H9 (cell line): ENCODE measurements around the gene KCNJ15. TPM values are rescaled to one million over a fixed set of nuclear protein-coding genes. Genes with fewer than 3 reads are reported as not detected.
A peak's percentile ranks its signal among the peaks of the same experiment; 100 is the strongest.

ENCODE experiments used
- DNase-seq: peaks from one replicate; pipeline ENCODE4 v3.0.0-alpha.2; 2017
- H2AFZ ChIP-seq: one replicate; pipeline ENCODE4 v1.6.1; 2013; ENCODE audit warnings: mild to moderate bottlenecking, low read length, control low read depth, moderate library complexity
- H2AK5ac ChIP-seq: 2 replicates; pipeline ENCODE4 v1.6.1; 2013; ENCODE audit warnings: low read length, control low read depth, mixed read lengths; ENCODE audit not compliant: insufficient read length
- H2BK120ac ChIP-seq: one replicate; pipeline ENCODE4 v1.6.1; 2013; ENCODE audit warnings: low read depth, mild to moderate bottlenecking, low read length, control low read depth, inconsistent platforms; ENCODE audit not compliant: poor library complexity, severe bottlenecking
- H2BK12ac ChIP-seq: 2 replicates; pipeline ENCODE4 v1.6.1; 2013; ENCODE audit warnings: low read length, control low read depth, mixed read lengths, low read depth; ENCODE audit not compliant: insufficient read length
- H2BK15ac ChIP-seq: 2 replicates; pipeline ENCODE4 v1.6.1; 2013; ENCODE audit warnings: low read depth, low read length, control low read depth
- H2BK20ac ChIP-seq: one replicate; pipeline ENCODE4 v1.6.1; 2013; ENCODE audit warnings: low read depth, mild to moderate bottlenecking, low read length, control low read depth, inconsistent platforms; ENCODE audit not compliant: poor library complexity, severe bottlenecking
- H2BK5ac ChIP-seq: 2 replicates; pipeline ENCODE4 v1.6.1; 2013; ENCODE audit warnings: low read length, control low read depth, mixed read lengths; ENCODE audit not compliant: insufficient read length
- H3K14ac ChIP-seq: 2 replicates; pipeline ENCODE4 v1.6.1; 2013; ENCODE audit warnings: low read length, control low read depth; ENCODE audit not compliant: insufficient read depth
- H3K18ac ChIP-seq: 2 replicates; pipeline ENCODE4 v1.6.1; 2013; ENCODE audit warnings: low read depth, mild to moderate bottlenecking, mixed read lengths, low read length, control low read depth; ENCODE audit not compliant: insufficient read length
- H3K23ac ChIP-seq: 2 replicates; pipeline ENCODE4 v1.6.1; 2013; ENCODE audit warnings: low read length, control low read depth, mixed read lengths, low read depth; ENCODE audit not compliant: insufficient read length
- H3K23me2 ChIP-seq: 2 replicates; pipeline ENCODE4 v1.6.1; 2013; ENCODE audit warnings: low read depth, mild to moderate bottlenecking, mixed read lengths, low read length, control low read depth; ENCODE audit not compliant: insufficient read length, poor library complexity, severe bottlenecking
- H3K27ac ChIP-seq: 2 replicates; pipeline ENCODE4 v1.5.1; 2013; ENCODE audit warnings: low read length, control low read depth, mixed read lengths, low read depth; ENCODE audit not compliant: insufficient read length
- H3K27me3 ChIP-seq: 2 replicates; pipeline ENCODE4 v1.6.1; 2013; ENCODE audit warnings: low read length, control low read depth, inconsistent platforms; ENCODE audit not compliant: insufficient read depth
- H3K4ac ChIP-seq: 2 replicates; pipeline ENCODE4 v1.6.1; 2013; ENCODE audit warnings: low read depth, mild to moderate bottlenecking, control low read depth, inconsistent platforms, low read length, moderate library complexity
- H3K4me1 ChIP-seq: 2 replicates; pipeline ENCODE4 v1.6.1; 2013; ENCODE audit warnings: low read length, control low read depth, inconsistent platforms; ENCODE audit not compliant: insufficient read depth
- H3K4me2 ChIP-seq: 2 replicates; pipeline ENCODE4 v1.6.1; 2013; ENCODE audit warnings: low read length, control low read depth, mixed read lengths; ENCODE audit not compliant: insufficient read length, insufficient read depth
- H3K56ac ChIP-seq: 2 replicates; pipeline ENCODE4 v1.6.1; 2013; ENCODE audit warnings: low read depth, mild to moderate bottlenecking, mixed read lengths, low read length, control low read depth; ENCODE audit not compliant: insufficient read length
- H3K79me1 ChIP-seq: 2 replicates; pipeline ENCODE4 v1.6.1; 2013; ENCODE audit warnings: low read depth, mild to moderate bottlenecking, moderate library complexity, low read length, control low read depth, inconsistent platforms; ENCODE audit not compliant: insufficient read depth, poor library complexity, severe bottlenecking
- H3K79me2 ChIP-seq: 2 replicates; pipeline ENCODE4 v1.6.1; 2013; ENCODE audit warnings: low read length, control low read depth, inconsistent platforms; ENCODE audit not compliant: insufficient read depth
- H3K9ac ChIP-seq: 2 replicates; pipeline ENCODE4 v1.6.1; 2013; ENCODE audit warnings: low read length, control low read depth, mixed read lengths; ENCODE audit not compliant: insufficient read length; ENCODE audit errors: extremely low read depth
- H3K9me3 ChIP-seq: one replicate; pipeline ENCODE4 v1.6.1; 2013; ENCODE audit warnings: low read depth, low read length, inconsistent platforms; ENCODE audit not compliant: control insufficient read depth
- H3T11ph ChIP-seq: one replicate; pipeline ENCODE4 v1.6.1; 2013; ENCODE audit warnings: mild to moderate bottlenecking, low read length, control low read depth, inconsistent platforms
- H4K20me1 ChIP-seq: one replicate; pipeline ENCODE4 v1.6.1; 2013; ENCODE audit not compliant: control insufficient read depth, insufficient read length, insufficient read depth
- H4K5ac ChIP-seq: 2 replicates; pipeline ENCODE4 v1.6.1; 2013; ENCODE audit warnings: low read depth, mild to moderate bottlenecking, mixed read lengths, low read length, control low read depth; ENCODE audit not compliant: insufficient read length
- H4K8ac ChIP-seq: replicated peaks from 2 replicates; pipeline ENCODE4 v1.6.1; 2013; ENCODE audit warnings: low read length, control low read depth, mixed read lengths, low read depth; ENCODE audit not compliant: insufficient read length
- H4K91ac ChIP-seq: 2 replicates; pipeline ENCODE4 v1.6.1; 2013; ENCODE audit warnings: low read depth, mild to moderate bottlenecking, moderate library complexity, mixed read lengths, low read length, control low read depth; ENCODE audit not compliant: insufficient read length
- H3K27ac Mint-ChIP-seq, 3 experiments: 2 replicates in 2 of 3; 3 replicates in 1 of 3; pipeline ENCODE4 v1.8.0; 2020 to 2021; ENCODE audit warnings: mixed read lengths in 3 of 3, mild to moderate bottlenecking in 1 of 3, moderate library complexity in 1 of 3
- H3K27me3 Mint-ChIP-seq: 2 replicates; pipeline ENCODE4 v1.8.0; 2021; ENCODE audit warnings: low read depth, mild to moderate bottlenecking, moderate library complexity, mixed read lengths
- H3K36me3 Mint-ChIP-seq, 3 experiments: 2 replicates in 2 of 3; 3 replicates in 1 of 3; pipeline ENCODE4 v1.8.0; 2020 to 2021; ENCODE audit warnings: low read depth in 3 of 3, mixed read lengths in 3 of 3; ENCODE audit not compliant: insufficient read depth in 1 of 3
- H3K4me1 Mint-ChIP-seq, 2 experiments: 2 replicates each; pipeline ENCODE4 v1.8.0; 2020; ENCODE audit warnings: mixed read lengths in 2 of 2
- H3K4me3 Mint-ChIP-seq, 2 experiments: 2 replicates in 1 of 2; 3 replicates in 1 of 2; pipeline ENCODE4 v1.8.0; 2020 to 2021; ENCODE audit warnings: mild to moderate bottlenecking in 2 of 2, mixed read lengths in 2 of 2, moderate library complexity in 1 of 2
- H3K9me3 Mint-ChIP-seq, 2 experiments: 2 replicates in 1 of 2; 3 replicates in 1 of 2; pipeline ENCODE4 v1.8.0; 2020; ENCODE audit warnings: mild to moderate bottlenecking in 2 of 2, mixed read lengths in 2 of 2, moderate library complexity in 1 of 2
- WGBS: extraction: QIAGEN DNeasy Blood & Tissue Kit; methylation state at CpG from one replicate; pipeline ENCODE4 v1.1.7; 2013; ENCODE audit warnings: missing lambda C conversion rate, low lambda C conversion rate, mixed read lengths; ENCODE audit not compliant: insufficient read length; ENCODE audit errors: extremely low coverage; 5-methylcytosine and 5-hydroxymethylcytosine counted together
- total RNA-seq: library from RNA; stranded (reverse); gene quantifications from 2 replicates; pipeline ENCODE4 v1.2.1, GENCODE V29; 2021
- TF ChIP-seq, protein P1 (sequence below): fragments of 200-600 bp; sonication (generic); conservative IDR thresholded peaks from 3 replicates; pipeline ENCODE4 v1.8.0; 2021; ENCODE audit warnings: antibody characterized with exemption, mild to moderate bottlenecking

Gene KCNJ15
- total RNA-seq, 1 experiment from 2014 or later: not detected

DNA sequence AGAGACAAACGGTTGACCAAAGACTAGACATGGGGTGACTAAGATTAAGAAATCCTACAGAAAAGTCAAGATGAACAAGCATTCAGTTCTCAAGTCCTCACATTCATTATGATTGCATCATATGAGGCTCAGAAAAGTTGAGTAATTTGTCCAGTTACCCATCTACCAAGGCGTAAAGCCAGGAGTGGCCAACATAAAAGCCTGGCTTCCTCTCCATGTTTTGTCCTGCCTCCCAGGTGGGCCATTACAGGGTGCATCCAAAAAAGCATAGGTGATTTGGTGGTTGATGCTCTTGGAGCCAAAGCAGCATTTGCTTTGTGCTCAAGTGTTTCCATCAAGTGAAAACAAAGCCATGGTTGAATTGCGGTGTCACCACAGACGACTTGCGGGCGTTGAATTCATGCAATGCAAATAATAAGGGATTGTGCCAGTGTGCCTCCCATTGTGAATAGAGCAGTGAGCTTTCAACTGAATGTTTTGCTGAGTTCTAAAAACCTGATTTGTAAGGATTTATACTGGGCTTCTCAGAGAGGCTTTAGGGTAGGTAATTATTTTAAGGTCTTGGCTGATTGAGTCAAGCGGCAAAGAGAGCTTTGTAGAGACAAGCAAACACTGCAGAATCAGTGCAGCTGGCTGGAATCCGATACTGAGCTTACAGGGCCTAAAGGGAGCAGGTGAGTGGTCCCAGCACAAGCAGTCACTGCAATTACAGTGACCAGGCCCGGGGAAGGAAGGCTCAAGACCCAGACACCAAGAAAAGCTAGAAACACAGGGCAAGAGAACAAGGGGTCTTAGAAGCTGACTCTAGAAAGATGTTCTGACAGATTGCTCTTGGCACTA lies 54.1 kb downstream of the KCNJ15 start:
- Histone ChIP-seq H4K8ac (no peak overlapping the region), H3K4me2 (no peak overlapping the region), H3K27ac (no peak overlapping the region), H2BK5ac (no peak overlapping the region), H3K27me3 (no peaks in the 10 kb centered on the region; the same call in 1 of the 2 replicates), H3K79me2 (no peaks in the 10 kb centered on the region), H3K23ac (no peak overlapping the region), H3K23me2 (no peaks in the 10 kb centered on the region), H2BK120ac (no peak overlapping the region), H3T11ph (no peak overlapping the region), H2BK15ac (no peak overlapping the region), H3K18ac (no peak overlapping the region), H3K14ac (no peak overlapping the region), H4K20me1 (no peaks in the 10 kb centered on the region), H2BK20ac (no peak overlapping the region), H4K5ac (no peak overlapping the region), H3K79me1 (no peaks in the 10 kb centered on the region), H3K4me1 (no peaks in the 10 kb centered on the region), H2AFZ (no peak overlapping the region), H3K9me3 (no peaks in the 10 kb centered on the region), H4K91ac (no peak overlapping the region), H3K9ac (no peak overlapping the region), H3K4ac (no peak overlapping the region), H2AK5ac (no peak overlapping the region), H2BK12ac (no peak overlapping the region), H3K56ac (no peak overlapping the region)
- TF ChIP-seq, protein P1, sequence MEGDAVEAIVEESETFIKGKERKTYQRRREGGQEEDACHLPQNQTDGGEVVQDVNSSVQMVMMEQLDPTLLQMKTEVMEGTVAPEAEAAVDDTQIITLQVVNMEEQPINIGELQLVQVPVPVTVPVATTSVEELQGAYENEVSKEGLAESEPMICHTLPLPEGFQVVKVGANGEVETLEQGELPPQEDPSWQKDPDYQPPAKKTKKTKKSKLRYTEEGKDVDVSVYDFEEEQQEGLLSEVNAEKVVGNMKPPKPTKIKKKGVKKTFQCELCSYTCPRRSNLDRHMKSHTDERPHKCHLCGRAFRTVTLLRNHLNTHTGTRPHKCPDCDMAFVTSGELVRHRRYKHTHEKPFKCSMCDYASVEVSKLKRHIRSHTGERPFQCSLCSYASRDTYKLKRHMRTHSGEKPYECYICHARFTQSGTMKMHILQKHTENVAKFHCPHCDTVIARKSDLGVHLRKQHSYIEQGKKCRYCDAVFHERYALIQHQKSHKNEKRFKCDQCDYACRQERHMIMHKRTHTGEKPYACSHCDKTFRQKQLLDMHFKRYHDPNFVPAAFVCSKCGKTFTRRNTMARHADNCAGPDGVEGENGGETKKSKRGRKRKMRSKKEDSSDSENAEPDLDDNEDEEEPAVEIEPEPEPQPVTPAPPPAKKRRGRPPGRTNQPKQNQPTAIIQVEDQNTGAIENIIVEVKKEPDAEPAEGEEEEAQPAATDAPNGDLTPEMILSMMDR: no peak
- no peak for DNase-seq
- Mint-ChIP-seq H3K27me3 (peaks cover 23% of the 10 kb centered on the region), H3K9me3 (peaks cover 0 to 3% of the 10 kb centered on the region in 2 experiments; a peak in 1 of 5 replicates), H3K4me1 (peaks cover 19 to 21% of the 10 kb centered on the region in 2 experiments), H3K4me3 (no peak overlapping the region), H3K27ac (peak overlapping the region in 1 of 3 experiments; percentile 46; a peak in 2 of 7 replicates), H3K36me3 (no peaks in the 10 kb centered on the region; a peak in 1 of 7 replicates)
- WGBS: no CpG with 5 or more reads among the region's 9 CpGs
